IPS-20b (cell line): ENCODE results near the gene VWF.
A peak's percentile ranks its signal among the peaks of the same experiment; 100 is the strongest.

ENCODE experiments used
- H3K27ac ChIP-seq: one replicate; pipeline ENCODE4 v1.5.1; 2013; ENCODE audit warnings: low read length
- H3K27me3 ChIP-seq: 2 replicates; pipeline ENCODE4 v1.6.1; 2013; ENCODE audit warnings: mild to moderate bottlenecking, low read length, inconsistent platforms; ENCODE audit not compliant: insufficient read depth
- H3K36me3 ChIP-seq: 2 replicates; pipeline ENCODE4 v1.6.1; 2013; ENCODE audit warnings: low read depth, mild to moderate bottlenecking, inconsistent platforms, low read length, moderate library complexity; ENCODE audit not compliant: insufficient read depth
- H3K4me1 ChIP-seq: 2 replicates; pipeline ENCODE4 v1.6.1; 2013; ENCODE audit warnings: mild to moderate bottlenecking, control low read depth, inconsistent platforms, low read length, moderate library complexity; ENCODE audit not compliant: insufficient read depth
- H3K4me3 ChIP-seq: 2 replicates; pipeline ENCODE4 v1.5.1; 2013; ENCODE audit warnings: mild to moderate bottlenecking, low read length, inconsistent platforms
- H3K9ac ChIP-seq: 2 replicates; pipeline ENCODE4 v1.6.1; 2013; ENCODE audit warnings: low read depth, mild to moderate bottlenecking, inconsistent platforms, low read length, moderate library complexity
- H3K9me3 ChIP-seq: 2 replicates; pipeline ENCODE4 v1.6.1; 2013; ENCODE audit warnings: mild to moderate bottlenecking, low read depth, low read length, inconsistent platforms; ENCODE audit not compliant: insufficient read depth

VWF gene

GRCh38 chr12:6062757-6063735 lies 61.4 kb downstream of the VWF start:
- no peak overlapping the region for H3K9ac ChIP-seq

DNA sequence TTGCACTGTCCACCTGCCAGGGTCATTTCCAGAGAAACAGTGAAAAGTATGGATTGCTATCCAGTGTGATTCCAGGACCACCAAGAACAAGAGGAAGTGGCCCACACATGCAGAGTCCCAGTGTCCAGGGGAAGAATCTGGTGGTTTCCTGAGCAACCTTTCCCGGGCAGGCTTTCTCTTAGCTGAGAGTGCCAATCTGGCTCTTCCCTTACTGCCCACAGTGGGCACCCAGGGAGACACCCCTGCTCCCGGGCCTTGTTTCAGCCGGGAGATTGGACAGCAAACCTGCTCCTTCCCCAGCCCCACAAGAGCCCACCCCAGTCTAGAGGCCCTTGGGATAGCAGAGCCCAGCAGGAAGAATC lies 62.1 kb downstream of the VWF start:
- Histone ChIP-seq H3K36me3 (no peaks in the 10 kb centered on the region), H3K9ac (no peak overlapping the region), H3K9me3 (no peaks in the 10 kb centered on the region), H3K4me1 (peaks cover 11% of the 10 kb centered on the region; the same call in 1 of the 2 replicates), H3K4me3 (no peak overlapping the region), H3K27ac (no peak overlapping the region), H3K27me3 (peaks cover 11% of the 10 kb centered on the region; the same call in 1 of the 2 replicates)

More at GRCh38 chr12:6062757-6063735, 61.4 kb downstream of the VWF start:
- no peak overlapping the region for H3K27ac ChIP-seq
- no peaks in the 10 kb centered on the region for H3K9me3 ChIP-seq
- no peaks in the 10 kb centered on the region for H3K36me3 ChIP-seq
- H3K27me3 ChIP-seq = peaks cover 9% of the 10 kb centered on the region; the same call in 1 of the 2 replicates
- H3K4me1 ChIP-seq = peaks cover 10% of the 10 kb centered on the region; the same call in 1 of the 2 replicates
- no peak overlapping the region for H3K4me3 ChIP-seq

GRCh38 chr12:6061660-6062059 lies 62.8 kb downstream of the VWF start:
- Histone ChIP-seq H3K27ac (no peak overlapping the region), H3K4me3 (no peak overlapping the region), H3K4me1 (peaks cover 11% of the 10 kb centered on the region; the same call in 1 of the 2 replicates), H3K9me3 (no peaks in the 10 kb centered on the region), H3K27me3 (peaks cover 16% of the 10 kb centered on the region), H3K9ac (no peak overlapping the region), H3K36me3 (no peaks in the 10 kb centered on the region)

DNA sequence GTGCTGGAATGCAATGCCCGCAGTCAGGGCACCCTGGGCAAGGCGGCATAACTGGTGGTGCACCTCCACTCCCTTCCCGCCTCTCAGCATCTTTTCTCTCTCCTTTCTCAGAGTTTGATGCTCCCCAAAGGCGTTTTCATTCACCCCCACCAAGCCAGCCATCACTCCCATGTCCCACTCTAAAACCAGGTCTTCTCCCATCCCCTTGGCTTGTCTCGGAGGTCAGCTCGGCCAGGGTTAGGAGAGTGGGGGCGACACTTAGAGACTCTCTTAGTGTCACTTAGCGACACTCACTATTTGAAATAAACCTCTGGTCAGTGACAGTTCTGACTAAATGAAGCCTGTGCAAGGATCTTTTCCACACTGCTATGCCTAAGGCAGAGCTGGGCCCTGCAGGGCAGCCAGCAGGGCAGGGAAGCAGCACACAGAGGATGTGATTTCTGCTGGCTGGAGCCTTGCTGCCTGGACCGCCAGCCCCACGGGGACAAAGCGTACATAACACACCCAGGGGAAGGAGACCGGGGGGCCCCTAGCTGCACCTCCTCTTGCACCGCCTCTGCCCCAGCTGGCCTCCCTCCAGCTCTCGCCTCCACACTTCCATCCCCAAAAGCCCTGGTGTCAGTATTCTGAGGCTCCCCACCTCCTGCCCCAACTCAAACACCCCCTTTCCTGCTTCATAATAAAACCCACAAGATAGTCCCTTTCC lies 64.5 kb downstream of the VWF start:
- no peak overlapping the region for H3K27ac ChIP-seq
- no peaks in the 10 kb centered on the region for H3K36me3 ChIP-seq
- no peak overlapping the region for H3K9ac ChIP-seq
- no peaks in the 10 kb centered on the region for H3K9me3 ChIP-seq
- no peak overlapping the region for H3K4me3 ChIP-seq
- H3K27me3 ChIP-seq = peaks cover 25% of the 10 kb centered on the region
- peaks cover 11% of the 10 kb centered on the region; the same call in 1 of the 2 replicates for H3K4me1 ChIP-seq

DNA sequence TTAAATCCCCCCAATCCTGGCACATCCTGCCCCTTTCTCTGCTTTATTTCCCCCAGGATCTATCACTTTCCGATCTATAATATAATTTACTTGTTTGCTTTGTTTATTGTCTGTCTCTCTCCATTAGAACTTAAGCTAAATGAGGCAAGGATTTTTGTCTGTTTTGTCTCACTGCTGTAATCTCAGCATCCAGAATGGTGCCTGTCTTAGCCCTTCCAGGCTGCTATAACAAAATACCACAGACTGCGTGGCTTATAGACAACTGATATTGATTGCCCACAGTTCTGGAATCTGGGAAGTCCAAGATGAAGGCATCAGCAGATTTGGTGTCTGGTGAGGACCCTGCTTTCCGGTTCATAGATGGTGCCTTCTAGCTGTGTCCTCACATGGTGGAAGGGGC lies 65.2 kb downstream of the VWF start:
- Histone ChIP-seq H3K9me3 (no peaks in the 10 kb centered on the region), H3K9ac (no peak overlapping the region), H3K27ac (no peak overlapping the region), H3K4me1 (peaks cover 11% of the 10 kb centered on the region; the same call in 1 of the 2 replicates), H3K27me3 (peaks cover 25% of the 10 kb centered on the region), H3K4me3 (no peak overlapping the region), H3K36me3 (no peaks in the 10 kb centered on the region)

DNA sequence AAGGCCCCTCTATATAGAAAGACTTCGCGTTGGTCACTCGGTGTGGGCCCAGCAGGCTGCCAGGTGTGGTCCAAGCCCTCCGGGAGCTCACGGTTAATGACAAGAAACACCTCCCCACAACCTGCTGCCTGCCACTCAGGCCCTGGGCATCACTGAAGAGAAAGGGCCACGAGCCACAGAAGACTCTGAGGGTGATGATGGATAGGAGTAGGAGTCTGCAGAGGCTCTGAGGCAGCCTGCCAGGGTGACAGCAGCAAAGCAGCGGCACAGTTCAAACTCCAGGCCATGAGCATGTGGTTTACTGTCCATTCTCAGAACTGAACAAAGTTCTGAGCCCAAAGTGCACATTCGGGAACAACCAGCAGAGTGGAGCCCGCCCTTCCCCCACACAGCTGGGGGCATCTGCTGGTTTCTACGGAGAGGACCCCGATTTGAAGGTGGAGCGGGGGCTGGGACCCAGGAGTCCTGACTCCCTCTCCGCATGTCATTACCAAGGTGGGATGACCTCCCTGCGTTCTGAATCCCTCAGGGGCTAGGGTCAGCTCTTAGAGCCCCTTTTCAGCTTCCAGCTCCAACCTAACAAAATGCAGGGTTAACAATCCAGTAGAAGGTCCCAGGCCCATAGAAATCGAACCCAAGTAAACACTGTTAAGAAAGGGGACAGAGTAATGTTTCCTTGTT lies 65.8 kb downstream of the VWF start:
- Histone ChIP-seq H3K4me1 (peaks cover 11% of the 10 kb centered on the region; the same call in 1 of the 2 replicates), H3K9ac (no peak overlapping the region)

DNA sequence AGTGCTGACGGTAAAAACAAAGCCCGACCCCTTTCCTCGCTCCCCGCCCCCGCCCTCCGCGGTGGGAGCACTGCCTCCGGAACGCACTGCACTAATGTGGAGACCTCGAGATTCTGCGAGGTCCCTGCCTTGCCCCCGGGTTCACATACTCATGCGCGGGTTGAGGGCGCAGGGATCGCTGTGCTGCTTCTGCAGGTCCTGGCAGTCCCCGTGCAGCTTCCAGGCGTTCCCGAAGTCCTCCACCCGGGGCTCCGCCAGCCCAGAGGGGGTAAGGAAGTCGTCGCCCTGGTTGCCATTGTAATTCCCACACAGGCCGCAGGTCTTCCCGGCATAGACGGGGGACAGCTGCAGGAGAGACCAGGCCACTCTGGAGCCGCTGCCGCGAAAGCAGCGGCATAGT lies 66.8 kb downstream of the VWF start:
- H3K4me1 ChIP-seq = peaks cover 11% of the 10 kb centered on the region; the same call in 1 of the 2 replicates
- H3K27me3 ChIP-seq = peaks cover 25% of the 10 kb centered on the region
- no peak overlapping the region for H3K27ac ChIP-seq
- no peaks in the 10 kb centered on the region for H3K9me3 ChIP-seq
- H3K36me3 ChIP-seq = no peaks in the 10 kb centered on the region
- H3K9ac ChIP-seq = peak overlapping the region; percentile 60; the same call in 1 of the 2 replicates
- H3K4me3 ChIP-seq = peak overlapping the region; percentile 61

More for the DNA sequence above, 65.8 kb downstream of the VWF start:
- no peaks in the 10 kb centered on the region for H3K36me3 ChIP-seq
- peaks cover 25% of the 10 kb centered on the region for H3K27me3 ChIP-seq
- H3K27ac ChIP-seq = no peak overlapping the region
- no peaks in the 10 kb centered on the region for H3K9me3 ChIP-seq
- no peak overlapping the region for H3K4me3 ChIP-seq

DNA sequence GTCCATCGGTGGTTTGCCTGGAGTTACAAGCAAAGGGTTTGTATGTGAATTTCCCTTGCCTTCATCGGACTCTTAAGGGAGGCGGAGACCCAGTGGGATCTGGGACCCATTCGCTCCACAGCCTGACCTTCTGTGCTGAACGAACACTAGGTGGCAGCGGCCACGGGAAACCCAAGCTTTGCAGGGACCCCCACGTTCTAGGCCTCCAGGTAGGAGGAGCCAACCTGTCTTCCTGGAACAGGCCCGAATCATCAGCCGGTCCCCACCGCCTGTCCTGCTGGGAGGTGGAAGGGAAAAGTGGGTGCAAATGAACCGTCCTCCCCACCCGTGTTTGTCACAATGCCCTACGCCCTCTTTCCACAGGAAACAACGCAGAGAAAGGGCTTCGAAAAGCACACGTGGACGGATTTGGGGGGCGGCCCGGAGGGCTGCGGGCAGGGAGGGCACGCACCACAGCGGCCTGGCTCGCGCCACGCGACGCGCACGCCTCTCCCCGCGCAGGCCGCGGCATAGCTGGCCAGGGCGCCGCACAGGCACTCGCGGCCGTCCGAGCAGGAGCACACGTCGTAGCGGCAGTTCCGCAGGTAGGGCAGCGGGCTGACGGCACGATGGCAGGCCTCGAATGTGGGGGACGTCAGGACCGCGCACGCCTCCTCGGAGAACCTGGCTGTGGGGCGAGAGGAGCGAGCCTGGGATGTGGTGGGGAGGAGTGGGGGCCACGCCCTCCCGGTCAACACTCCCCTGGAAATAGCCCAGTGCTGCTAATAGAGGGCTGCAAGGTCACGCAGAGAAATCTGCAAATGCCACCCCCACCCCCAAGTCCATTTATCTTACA lies 67.8 kb downstream of the VWF start:
- H3K36me3 ChIP-seq = no peaks in the 10 kb centered on the region
- no peak overlapping the region for H3K27ac ChIP-seq
- peaks cover 11% of the 10 kb centered on the region; the same call in 1 of the 2 replicates for H3K4me1 ChIP-seq
- H3K9me3 ChIP-seq = no peaks in the 10 kb centered on the region
- H3K9ac ChIP-seq = no peak overlapping the region
- peak overlapping the region; percentile 60 for H3K4me3 ChIP-seq
- peaks cover 25% of the 10 kb centered on the region for H3K27me3 ChIP-seq

- peaks cover 21% of the 10 kb centered on the region for H3K27me3 ChIP-seq
- no peaks in the 10 kb centered on the region for H3K9me3 ChIP-seq
- no peak overlapping the region for H3K4me3 ChIP-seq
- no peak overlapping the region for H3K9ac ChIP-seq
- peaks cover 6% of the 10 kb centered on the region; the same call in 1 of the 2 replicates for H3K4me1 ChIP-seq
- H3K27ac ChIP-seq = no peak overlapping the region
- H3K36me3 ChIP-seq = no peaks in the 10 kb centered on the region
Measured at GRCh38 chr12:6053541-6053940, 70.9 kb downstream of the VWF start.

- peaks cover under 1% of the 10 kb centered on the region; the same call in 1 of the 2 replicates for H3K4me1 ChIP-seq
- no peak overlapping the region for H3K9ac ChIP-seq
- H3K27me3 ChIP-seq = peaks cover 15% of the 10 kb centered on the region
- no peak overlapping the region for H3K4me3 ChIP-seq
- no peak overlapping the region for H3K27ac ChIP-seq
- no peaks in the 10 kb centered on the region for H3K9me3 ChIP-seq
- H3K36me3 ChIP-seq = no peaks in the 10 kb centered on the region
Measured at GRCh38 chr12:6052940-6053329, 71.5 kb downstream of the VWF start.
